Esophagus (tissue), 2 donors: ENCODE measurements around the gene B3GNT7. TPM values are rescaled to one million over a fixed set of nuclear protein-coding genes. Genes with fewer than 3 reads are reported as not detected.

Source experiments
- H3K27ac ChIP-seq, 2 donors: one replicate each; pipeline ENCODE4 v1.5.1; 2013; ENCODE audit warnings: low read depth in 2 of 2, mild to moderate bottlenecking in 2 of 2, inconsistent platforms in 1 of 2, low read length in 1 of 2, moderate library complexity in 1 of 2
- H3K27me3 ChIP-seq, 2 donors: one replicate each; pipeline ENCODE4 v1.6.1; 2013; ENCODE audit warnings: low read length in 2 of 2, control low read depth in 1 of 2, mild to moderate bottlenecking in 1 of 2; ENCODE audit not compliant: insufficient read depth in 2 of 2, control insufficient read depth in 1 of 2
- H3K36me3 ChIP-seq, 2 donors: one replicate each; pipeline ENCODE4 v1.6.1; 2013; ENCODE audit warnings: low read length in 1 of 2; ENCODE audit not compliant: control insufficient read depth in 2 of 2, insufficient read depth in 2 of 2
- H3K4me1 ChIP-seq, 2 donors: one replicate each; pipeline ENCODE4 v1.6.1; 2013; ENCODE audit warnings: low read length in 1 of 2; ENCODE audit not compliant: control insufficient read depth in 2 of 2, insufficient read depth in 2 of 2
- H3K4me3 ChIP-seq, 2 donors: one replicate each; pipeline ENCODE4 v1.5.1; 2013; ENCODE audit warnings: low read length in 2 of 2, mild to moderate bottlenecking in 2 of 2, low read depth in 1 of 2, moderate library complexity in 1 of 2
- H3K9me3 ChIP-seq, 2 donors: one replicate each; pipeline ENCODE4 v1.6.1; 2013; ENCODE audit warnings: mild to moderate bottlenecking in 2 of 2, low read depth in 1 of 2, low read length in 1 of 2, moderate library complexity in 1 of 2; ENCODE audit not compliant: control insufficient read depth in 2 of 2, insufficient read depth in 1 of 2
- WGBS, 2 donors: extraction: QIAGEN DNeasy Blood & Tissue Kit; methylation state at CpG; one replicate each; pipeline ENCODE4 v1.1.7; 2013; 5-methylcytosine and 5-hydroxymethylcytosine counted together
- polyA plus RNA-seq, 2 donors: library from polyadenylated mRNA; stranded (reverse); fragments of 200-250 nt; gene quantifications; one replicate each; pipeline ENCODE4 v1.2.3, GENCODE V29; 2013
- donor health status: healthy with polysubstance abuse.
- donor health status: Bipolar disorder and iron deficiency.

The B3GNT7 gene
- polyA plus RNA-seq, 2 donors: 1.6 to 1.9 TPM

GRCh38 chr2:231431606-231432005, 36.1 kb downstream of the B3GNT7 start:
- Histone ChIP-seq H3K27me3 (no peaks in the 10 kb centered on the region), H3K4me1 (no peaks in the 10 kb centered on the region), H3K36me3 (no peaks in the 10 kb centered on the region), H3K4me3 (no peak overlapping the region), H3K9me3 (peaks cover 0 to 4% of the 10 kb centered on the region in 2 donors), H3K27ac (no peak overlapping the region)
- 95 to 96% methylated on average over 4 of the region's 4 CpGs for WGBS, 2 donors

- WGBS, 2 donors: 76 to 83% methylated on average over 8 of the region's 8 CpGs
- Histone ChIP-seq H3K9me3 (peaks cover 0 to 4% of the 10 kb centered on the region in 2 donors), H3K27me3 (no peaks in the 10 kb centered on the region), H3K36me3 (no peaks in the 10 kb centered on the region), H3K4me1 (no peaks in the 10 kb centered on the region), H3K27ac (no peak overlapping the region), H3K4me3 (no peak overlapping the region)
Measured at GRCh38 chr2:231433990-231434389, 38.5 kb downstream of the B3GNT7 start.

- 89 to 92% methylated on average over 13 of the region's 13 CpGs for WGBS, 2 donors
Measured at GRCh38 chr2:231436957-231437356, 41.4 kb downstream of the B3GNT7 start.

GRCh38 chr2:231449503-231450054, 54.1 kb downstream of the B3GNT7 start:
- 87 to 94% methylated on average over 4 of the region's 4 CpGs for WGBS, 2 donors
- no peak overlapping the region for H3K4me3 ChIP-seq

More at GRCh38 chr2:231436957-231437356, 41.4 kb downstream of the B3GNT7 start:
- no peaks in the 10 kb centered on the region for H3K4me1 ChIP-seq
- no peaks in the 10 kb centered on the region for H3K36me3 ChIP-seq
- H3K9me3 ChIP-seq: no peaks in the 10 kb centered on the region
- no peak overlapping the region for H3K4me3 ChIP-seq
- no peak overlapping the region for H3K27ac ChIP-seq
- H3K27me3 ChIP-seq: no peaks in the 10 kb centered on the region

GRCh38 chr2:231450548-231450989, 55.1 kb downstream of the B3GNT7 start:
- Histone ChIP-seq H3K27ac (no peak overlapping the region), H3K9me3 (no peaks in the 10 kb centered on the region), H3K4me1 (no peaks in the 10 kb centered on the region), H3K4me3 (no peak overlapping the region), H3K27me3 (no peaks in the 10 kb centered on the region), H3K36me3 (peaks cover 11 to 18% of the 10 kb centered on the region in 2 donors)
- 86 to 90% methylated on average over 4 of the region's 4 CpGs for WGBS, 2 donors

More at GRCh38 chr2:231449503-231450054, 54.1 kb downstream of the B3GNT7 start:
- H3K9me3 ChIP-seq: no peaks in the 10 kb centered on the region
- no peak overlapping the region for H3K27ac ChIP-seq
- H3K4me1 ChIP-seq: no peaks in the 10 kb centered on the region
- H3K27me3 ChIP-seq: no peaks in the 10 kb centered on the region
- H3K36me3 ChIP-seq: peaks cover 4 to 10% of the 10 kb centered on the region in 2 donors

Other genes starting within 250 kb of the B3GNT7 start
- 1 to 10 TPM; 2.9 to 3.6 TPM for gene ARMC9, start 197.1 kb upstream of the B3GNT7 start, polyA plus RNA-seq
- 100 to 1,000 TPM in 1 of 2 donors, 10 to 100 TPM in 1; 84.4 to 282 TPM for gene NCL, start 68.8 kb downstream of the B3GNT7 start, polyA plus RNA-seq
- under 1 TPM; 0.33 to 0.47 TPM for gene NMUR1, start 134.7 kb downstream of the B3GNT7 start, polyA plus RNA-seq
- gene TEX44, start 197.2 kb downstream of the B3GNT7 start, polyA plus RNA-seq: not detected